Upper lobe of left lung (tissue), 4 donors: ENCODE data around the gene ZFY.

ENCODE experiments used
- CTCF ChIP-seq, 6 experiments: fragments of 450-650 bp in 4 of 6; fragments of 200-600 bp in 2 of 6; sonication (generic) in 2 of 6; IDR thresholded peaks; one replicate each; pipeline ENCODE4 v1.5.1; 2016 to 2019; ENCODE audit warnings: antibody characterized with exemption in 6 of 6
- EP300 ChIP-seq, 4 donors: sonication (generic); formaldehyde crosslinking; IDR thresholded peaks; one replicate each; pipeline ENCODE4 v1.5.1; 2017; ENCODE audit warnings: antibody characterized with exemption in 4 of 4, control low read depth in 2 of 4
- POLR2AphosphoS5 ChIP-seq, 2 donors: sonication (generic); formaldehyde crosslinking; IDR thresholded peaks; one replicate each; pipeline ENCODE4 v1.5.1; 2017; ENCODE audit warnings: antibody characterized with exemption in 2 of 2

- TF ChIP-seq POLR2AphosphoS5 (IDR thresholded peaks at IDR 0.05), result no peak
- TF ChIP-seq CTCF (IDR thresholded peaks at IDR 0.05), result no peak
- no peak for TF ChIP-seq EP300 (IDR thresholded peaks at IDR 0.05)
These were observed 37.5 kb downstream of the ZFY start for GRCh38 chrY:2972708-2973107.
